BE2C (cell line): Measurements from ENCODE around the gene MAP2K7.

Source experiments
- DNase-seq: peaks from one replicate; pipeline ENCODE4 v3.0.0-alpha.2; 2020
- H3K27me3 ChIP-seq: fragments of 250-450 bp; sonication (Bioruptor Pico); 2 replicates; pipeline ENCODE4 v1.5.1; 2020; ENCODE audit warnings: mild to moderate bottlenecking
- H3K36me3 ChIP-seq: fragments of 250-450 bp; sonication (Bioruptor Pico); 2 replicates; pipeline ENCODE4 v1.5.1; 2020; ENCODE audit warnings: mild to moderate bottlenecking
- H3K4me1 ChIP-seq: fragments of 250-450 bp; sonication (Bioruptor Pico); 2 replicates; pipeline ENCODE4 v1.5.1; 2020
- H3K4me3 ChIP-seq: 2 replicates; pipeline ENCODE4 v1.5.1; 2011; ENCODE audit warnings: low read depth, low read length
- H3K9me3 ChIP-seq: fragments of 250-450 bp; sonication (Bioruptor Pico); 2 replicates; pipeline ENCODE4 v1.5.1; 2020
- TF ChIP-seq, protein P1 (sequence below): IDR thresholded peaks from 2 replicates; pipeline ENCODE4 v1.5.1; 2012; ENCODE audit warnings: mild to moderate bottlenecking, low read depth, low read length

MAP2K7 gene

GRCh38 chr19:7866399-7867091, 37.1 kb upstream of the MAP2K7 start:
- Histone ChIP-seq H3K27me3 (no peaks in the 10 kb centered on the region), H3K4me3 (no peak overlapping the region), H3K4me1 (peaks cover 10% of the 10 kb centered on the region), H3K9me3 (no peaks in the 10 kb centered on the region), H3K36me3 (no peaks in the 10 kb centered on the region)
- DNase-seq, result no peak
- TF ChIP-seq, protein P1, sequence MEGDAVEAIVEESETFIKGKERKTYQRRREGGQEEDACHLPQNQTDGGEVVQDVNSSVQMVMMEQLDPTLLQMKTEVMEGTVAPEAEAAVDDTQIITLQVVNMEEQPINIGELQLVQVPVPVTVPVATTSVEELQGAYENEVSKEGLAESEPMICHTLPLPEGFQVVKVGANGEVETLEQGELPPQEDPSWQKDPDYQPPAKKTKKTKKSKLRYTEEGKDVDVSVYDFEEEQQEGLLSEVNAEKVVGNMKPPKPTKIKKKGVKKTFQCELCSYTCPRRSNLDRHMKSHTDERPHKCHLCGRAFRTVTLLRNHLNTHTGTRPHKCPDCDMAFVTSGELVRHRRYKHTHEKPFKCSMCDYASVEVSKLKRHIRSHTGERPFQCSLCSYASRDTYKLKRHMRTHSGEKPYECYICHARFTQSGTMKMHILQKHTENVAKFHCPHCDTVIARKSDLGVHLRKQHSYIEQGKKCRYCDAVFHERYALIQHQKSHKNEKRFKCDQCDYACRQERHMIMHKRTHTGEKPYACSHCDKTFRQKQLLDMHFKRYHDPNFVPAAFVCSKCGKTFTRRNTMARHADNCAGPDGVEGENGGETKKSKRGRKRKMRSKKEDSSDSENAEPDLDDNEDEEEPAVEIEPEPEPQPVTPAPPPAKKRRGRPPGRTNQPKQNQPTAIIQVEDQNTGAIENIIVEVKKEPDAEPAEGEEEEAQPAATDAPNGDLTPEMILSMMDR, result no peak

DNA sequence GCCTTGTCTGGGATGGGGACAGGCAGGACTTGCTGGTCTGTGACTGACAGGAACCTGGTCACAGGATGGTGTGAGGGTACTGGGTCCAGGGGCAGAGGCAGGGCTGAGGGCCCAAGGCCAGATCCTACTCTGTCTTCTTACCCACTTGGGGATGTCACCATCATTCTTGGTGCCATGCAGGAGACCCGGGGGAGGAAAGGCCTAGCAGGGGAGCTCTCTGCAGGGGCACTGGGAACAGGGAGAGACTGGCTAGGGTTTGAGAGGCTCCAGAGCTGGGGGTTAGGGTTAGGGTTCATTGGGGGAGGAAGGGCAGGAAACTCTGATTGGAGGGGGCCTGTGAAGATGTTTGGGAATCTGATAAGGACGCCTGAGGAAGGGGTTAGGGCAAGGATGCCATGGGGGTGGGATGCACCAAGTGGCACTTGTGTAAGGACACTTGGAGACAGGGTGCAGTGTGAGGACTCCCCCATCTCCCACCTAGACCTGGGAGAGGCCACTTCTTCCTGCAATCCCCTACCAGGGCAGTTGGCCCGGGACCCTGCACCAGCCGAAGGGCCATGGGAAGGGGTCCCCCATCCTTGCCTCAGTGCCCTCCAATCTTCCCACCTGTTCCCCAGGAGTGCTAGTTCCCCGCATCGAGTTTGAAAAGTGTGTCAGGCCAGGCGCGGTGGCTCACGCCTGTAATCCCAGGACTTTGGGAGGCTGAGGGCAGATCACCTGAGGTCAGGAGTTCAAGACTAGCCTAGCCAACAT, 36.4 kb upstream of the MAP2K7 start:
- H3K4me1 ChIP-seq, result peaks cover 3% of the 10 kb centered on the region
- TF ChIP-seq, protein P1, result no peak
- H3K4me3 ChIP-seq, result no peak overlapping the region
- no peaks in the 10 kb centered on the region for H3K9me3 ChIP-seq
- no peaks in the 10 kb centered on the region for H3K27me3 ChIP-seq
- no peaks in the 10 kb centered on the region for H3K36me3 ChIP-seq
- no peak for DNase-seq

DNA sequence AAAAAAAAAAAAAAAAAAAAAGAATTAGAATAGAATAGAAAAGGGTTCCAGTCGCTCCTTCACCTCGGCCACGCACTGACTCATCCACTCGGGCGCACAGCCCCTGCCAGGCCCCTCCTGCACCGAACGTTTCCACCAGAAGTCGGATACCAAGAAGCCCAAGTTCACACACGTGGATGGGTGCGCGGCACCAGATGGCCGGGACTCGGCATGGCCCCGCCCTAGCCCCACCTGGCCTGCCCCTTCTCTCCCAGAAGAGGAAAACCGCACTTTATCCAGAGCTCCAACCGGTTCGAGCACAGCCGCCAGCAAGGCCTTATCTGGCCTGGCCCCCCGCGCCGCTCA, 35.4 kb upstream of the MAP2K7 start:
- TF ChIP-seq, protein P1, result no peak
- Histone ChIP-seq H3K4me1 (peaks cover 3% of the 10 kb centered on the region; the same call in 1 of the 2 replicates), H3K36me3 (no peaks in the 10 kb centered on the region), H3K4me3 (no peak overlapping the region), H3K27me3 (no peaks in the 10 kb centered on the region; the same call in 1 of the 2 replicates), H3K9me3 (no peaks in the 10 kb centered on the region)
- no peak for DNase-seq

DNA sequence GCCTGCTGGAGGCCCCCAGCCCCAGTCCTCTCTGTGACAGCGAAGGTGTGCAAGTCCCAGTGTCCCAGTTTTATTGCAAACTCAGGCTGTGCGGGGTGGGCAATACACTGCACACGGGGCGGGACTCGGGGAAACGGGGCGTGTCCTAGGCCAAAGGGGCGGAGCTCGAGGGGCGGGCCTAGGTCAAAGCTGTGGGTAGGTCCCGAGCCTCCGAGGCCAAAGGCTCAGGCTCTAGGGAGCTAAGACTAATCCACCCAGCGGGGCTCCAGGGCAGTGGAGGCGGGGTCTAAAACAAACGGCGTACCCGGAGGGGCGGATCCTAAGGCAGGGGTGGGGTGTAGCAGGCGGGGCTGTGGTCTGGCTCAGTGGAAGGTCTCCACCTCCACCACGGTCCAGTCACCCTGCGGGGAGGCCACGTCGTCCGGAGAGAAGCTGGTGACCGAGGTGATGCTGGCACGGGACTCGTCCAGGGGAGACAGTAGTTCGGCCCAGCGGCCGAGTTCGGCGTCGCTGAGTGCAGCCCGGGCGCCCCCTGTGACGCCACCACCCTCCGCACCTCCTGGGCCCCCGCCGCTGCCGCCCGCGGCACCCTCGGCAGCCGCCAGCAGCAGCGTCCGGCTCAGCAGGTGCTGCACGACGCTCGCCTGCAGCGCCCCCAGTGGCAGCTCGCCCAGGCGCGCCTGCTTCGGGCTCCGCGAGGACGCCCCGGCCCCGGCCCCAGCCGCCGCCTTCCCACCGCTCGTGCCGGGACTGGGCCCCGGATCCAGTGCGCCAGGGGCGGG, 34.8 kb upstream of the MAP2K7 start:
- Histone ChIP-seq H3K36me3 (no peaks in the 10 kb centered on the region), H3K4me3 (no peak overlapping the region), H3K27me3 (peaks cover 4% of the 10 kb centered on the region), H3K9me3 (no peaks in the 10 kb centered on the region), H3K4me1 (peaks cover 3% of the 10 kb centered on the region; the same call in 1 of the 2 replicates)
- TF ChIP-seq, protein P1, result no peak
- no peak for DNase-seq

- DNase-seq, result no peak
- Histone ChIP-seq H3K27me3 (peaks cover 10% of the 10 kb centered on the region), H3K4me3 (no peak overlapping the region), H3K4me1 (peaks cover 3% of the 10 kb centered on the region; the same call in 1 of the 2 replicates), H3K36me3 (no peaks in the 10 kb centered on the region), H3K9me3 (no peaks in the 10 kb centered on the region)
- TF ChIP-seq, protein P1, result no peak
These were observed 34.2 kb upstream of the MAP2K7 start for GRCh38 chr19:7869453-7869909.
